HEK293T (cell line): ENCODE results near the gene BLOC1S5.

Source experiments
- ARNT ChIP-seq: fragments of 450-650 bp; IDR thresholded peaks from 2 replicates; pipeline ENCODE4 v1.6.1; 2017; ENCODE audit warnings: mild to moderate bottlenecking
- BHLHE40 ChIP-seq: fragments of 450-650 bp; IDR thresholded peaks from 2 replicates; pipeline ENCODE4 v1.6.1; 2016; ENCODE audit warnings: mild to moderate bottlenecking, moderate library complexity, borderline replicate concordance
- ELF4 ChIP-seq: fragments of 450-650 bp; IDR thresholded peaks from 2 replicates; pipeline ENCODE4 v1.6.1; 2017; ENCODE audit warnings: antibody characterized with exemption
- HDGF ChIP-seq: fragments of 450-650 bp; IDR thresholded peaks from 2 replicates; pipeline ENCODE4 v1.6.1; 2017; ENCODE audit warnings: antibody characterized with exemption, borderline replicate concordance
- TARDBP ChIP-seq: fragments of 450-650 bp; IDR thresholded peaks from 2 replicates; pipeline ENCODE4 v1.6.1; 2016

DNA sequence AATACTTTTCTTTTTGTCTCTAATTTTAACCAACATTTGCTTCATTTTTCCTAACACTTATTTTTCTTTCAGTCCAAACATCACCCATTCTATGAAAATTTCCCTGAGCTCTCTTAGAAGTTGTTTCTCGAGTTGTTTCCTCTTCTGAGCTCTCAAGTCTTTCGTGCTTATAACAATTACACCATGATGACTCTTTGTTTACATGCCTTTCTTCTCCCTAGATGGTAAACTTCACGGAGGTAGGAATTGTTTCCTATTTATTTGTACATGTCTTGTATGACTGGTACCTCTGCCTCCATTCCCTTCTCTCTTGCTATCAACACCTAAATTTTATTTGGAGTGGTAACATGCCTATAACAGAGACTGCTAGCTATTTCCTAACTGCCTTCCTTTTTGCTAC, 6.4 kb downstream of the BLOC1S5 start:
- no peak for TF ChIP-seq BHLHE40
- TF ChIP-seq TARDBP: no peak
- TF ChIP-seq HDGF: no peak
- no peak for TF ChIP-seq ELF4
- no peak for TF ChIP-seq ARNT
